KOPT-K1 (cell line): ENCODE measurements around the gene FAM76B.

Experiments used
- H3K27ac ChIP-seq: fragments of 200-600 bp; sonication (generic); 2 replicates; pipeline ENCODE4 v1.5.1; 2016; ENCODE audit warnings: antibody characterized with exemption, mild to moderate bottlenecking, low read depth, low read length; ENCODE audit not compliant: poor library complexity, severe bottlenecking
- H3K36me3 ChIP-seq: fragments of 200-600 bp; sonication (generic); 2 replicates; pipeline ENCODE4 v1.5.1; 2017; ENCODE audit warnings: antibody characterized with exemption, mild to moderate bottlenecking, low read length, moderate library complexity; ENCODE audit not compliant: insufficient read depth
- H3K9me3 ChIP-seq: fragments of 200-600 bp; sonication (generic); 2 replicates; pipeline ENCODE4 v1.5.1; 2017; ENCODE audit warnings: antibody characterized with exemption, low read length, mild to moderate bottlenecking; ENCODE audit not compliant: insufficient read depth, poor library complexity, severe bottlenecking

The FAM76B gene

DNA sequence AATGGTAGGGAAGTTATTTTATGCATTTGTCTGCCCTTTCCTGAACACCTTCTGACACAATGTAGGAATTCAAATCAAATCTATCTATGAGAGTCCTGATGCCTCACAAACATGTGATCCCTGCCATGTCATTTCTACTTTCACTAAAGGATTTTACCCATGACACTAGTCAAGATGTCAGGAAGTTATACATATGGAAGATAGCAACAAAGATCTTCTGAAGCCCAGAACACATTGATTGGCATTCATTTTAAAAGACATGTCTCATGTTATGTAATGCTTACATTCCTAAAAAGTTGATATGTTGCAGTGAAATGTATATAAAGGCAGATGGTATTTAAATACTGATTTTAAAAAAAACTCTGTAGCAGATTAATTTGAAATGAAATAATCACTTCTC lies 61.5 kb downstream of the FAM76B start:
- H3K9me3 ChIP-seq: no peaks in the 10 kb centered on the region
- no peak overlapping the region for H3K27ac ChIP-seq
- no peaks in the 10 kb centered on the region for H3K36me3 ChIP-seq

DNA sequence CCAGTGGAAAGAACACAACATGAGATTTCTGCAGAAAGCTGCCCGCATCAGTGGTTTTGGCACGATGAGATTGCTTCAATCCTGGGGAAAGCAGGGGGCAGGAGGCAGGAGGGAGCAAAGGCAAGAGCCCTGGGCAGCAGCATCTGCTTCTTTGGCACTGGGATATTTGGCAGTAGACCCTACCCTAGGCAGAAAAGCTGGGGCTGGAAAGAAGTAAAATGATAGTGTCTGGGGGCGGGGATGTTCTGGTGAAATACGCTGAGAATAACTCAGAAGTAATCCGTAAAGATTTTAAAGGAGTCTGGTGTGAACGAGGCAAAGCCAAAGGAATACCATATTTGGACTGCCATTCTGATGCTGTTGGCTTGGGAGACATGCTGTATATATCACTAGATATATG lies 62.0 kb downstream of the FAM76B start:
- Histone ChIP-seq H3K9me3 (no peaks in the 10 kb centered on the region), H3K27ac (no peak overlapping the region), H3K36me3 (no peaks in the 10 kb centered on the region)

DNA sequence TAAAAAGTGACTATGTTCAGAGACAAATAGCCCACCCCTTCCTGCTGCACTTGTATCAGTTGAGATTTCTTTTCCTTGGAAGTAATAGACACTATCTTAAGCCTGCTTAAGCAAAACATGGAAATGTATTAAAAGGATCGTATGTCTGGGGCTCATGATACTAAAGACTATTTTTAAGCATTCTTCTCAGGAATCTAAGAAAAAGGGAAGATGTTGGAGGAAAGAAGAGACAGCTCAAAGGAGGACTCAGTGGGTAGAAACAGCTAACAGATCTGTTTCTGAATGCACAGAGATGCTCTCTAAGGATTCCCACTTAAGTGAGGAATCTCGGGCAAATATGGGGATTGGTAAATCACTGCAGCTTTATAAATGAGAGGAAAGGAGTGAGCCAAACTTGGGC lies 62.5 kb downstream of the FAM76B start:
- no peak overlapping the region for H3K27ac ChIP-seq
- no peaks in the 10 kb centered on the region for H3K9me3 ChIP-seq
- H3K36me3 ChIP-seq: no peaks in the 10 kb centered on the region

DNA sequence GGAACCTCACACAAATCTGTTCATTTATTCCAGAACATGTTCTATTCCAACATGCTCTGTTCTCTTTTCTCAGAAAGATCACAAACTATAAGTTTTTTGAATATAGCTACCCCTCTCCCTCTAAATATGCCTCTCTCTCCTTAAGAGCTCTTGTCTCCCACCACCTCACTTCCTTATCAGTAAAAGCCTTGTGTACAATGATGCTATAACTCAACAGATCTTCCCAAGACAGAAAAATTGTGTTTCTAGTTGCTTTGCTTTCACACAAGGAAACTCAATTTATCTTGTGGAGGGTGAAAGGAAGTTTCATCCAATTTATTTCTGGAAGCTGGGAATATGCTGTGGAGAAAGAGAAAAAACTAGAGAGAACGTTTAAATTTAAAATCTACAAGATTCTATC lies 64.4 kb downstream of the FAM76B start:
- Histone ChIP-seq H3K27ac (no peak overlapping the region), H3K36me3 (no peaks in the 10 kb centered on the region), H3K9me3 (no peaks in the 10 kb centered on the region)

DNA sequence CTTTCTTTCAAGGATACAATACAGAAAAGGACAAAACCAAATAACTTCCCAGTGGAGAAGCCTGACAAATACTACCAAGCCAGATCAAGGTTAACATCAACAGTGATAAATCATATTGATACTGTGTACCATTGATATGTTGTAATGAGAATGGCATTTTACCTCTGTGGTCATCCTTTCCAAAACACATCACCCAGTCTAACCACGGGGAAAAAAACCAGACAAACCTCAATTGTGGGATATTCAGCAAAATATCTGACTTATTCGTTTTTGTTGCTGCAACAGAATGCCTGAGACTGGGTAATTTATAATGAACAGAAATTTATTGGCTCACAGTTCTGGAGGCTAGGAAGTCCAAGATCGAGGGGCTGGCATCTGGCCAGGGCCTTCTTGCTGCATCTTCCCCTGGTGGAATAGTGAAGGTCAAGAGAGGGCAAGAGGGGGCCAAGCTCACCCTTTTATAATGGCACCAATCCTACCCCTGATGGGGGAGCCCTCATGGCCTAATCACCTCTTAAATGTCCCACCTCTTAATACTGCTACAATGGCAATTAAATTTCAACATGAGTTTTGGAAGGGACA lies 66.1 kb downstream of the FAM76B start:
- H3K9me3 ChIP-seq: no peaks in the 10 kb centered on the region
- no peak overlapping the region for H3K27ac ChIP-seq
- H3K36me3 ChIP-seq: no peaks in the 10 kb centered on the region

DNA sequence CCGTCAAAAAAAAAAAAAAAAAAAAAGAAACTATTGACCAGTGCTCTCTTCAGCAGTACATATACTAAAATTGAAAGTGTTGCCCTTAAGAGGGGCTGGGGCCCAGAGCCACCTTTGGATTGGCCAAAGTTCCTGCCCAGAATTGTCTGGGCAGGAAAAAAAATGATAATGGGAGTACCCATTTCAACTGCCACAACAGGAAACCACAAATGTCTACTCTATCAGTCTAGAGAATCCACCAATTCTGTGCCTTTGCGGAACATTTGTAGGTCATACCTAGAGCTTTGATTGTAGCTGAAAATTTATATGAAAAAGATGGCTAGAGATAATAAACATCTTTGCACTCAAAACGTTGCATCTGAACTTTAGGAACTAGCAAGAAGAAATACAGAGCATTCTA lies 69.4 kb downstream of the FAM76B start:
- no peaks in the 10 kb centered on the region for H3K36me3 ChIP-seq
- no peak overlapping the region for H3K27ac ChIP-seq
- no peaks in the 10 kb centered on the region for H3K9me3 ChIP-seq
